Astrocyte (in vitro differentiated cells and primary cell): Measurements from ENCODE around the gene PHYKPL.

Experiments
- EZH2 ChIP-seq: IDR thresholded peaks from 2 replicates; pipeline ENCODE4 v1.6.1; 2012; ENCODE audit warnings: mild to moderate bottlenecking, low read length, inconsistent platforms; ENCODE audit not compliant: insufficient read depth
- TF ChIP-seq, protein P1 (sequence below): IDR thresholded peaks from 2 replicates; pipeline ENCODE4 v1.5.1; 2011; ENCODE audit warnings: low read depth, mild to moderate bottlenecking, inconsistent platforms, low read length, moderate library complexity; ENCODE audit not compliant: insufficient read depth

DNA sequence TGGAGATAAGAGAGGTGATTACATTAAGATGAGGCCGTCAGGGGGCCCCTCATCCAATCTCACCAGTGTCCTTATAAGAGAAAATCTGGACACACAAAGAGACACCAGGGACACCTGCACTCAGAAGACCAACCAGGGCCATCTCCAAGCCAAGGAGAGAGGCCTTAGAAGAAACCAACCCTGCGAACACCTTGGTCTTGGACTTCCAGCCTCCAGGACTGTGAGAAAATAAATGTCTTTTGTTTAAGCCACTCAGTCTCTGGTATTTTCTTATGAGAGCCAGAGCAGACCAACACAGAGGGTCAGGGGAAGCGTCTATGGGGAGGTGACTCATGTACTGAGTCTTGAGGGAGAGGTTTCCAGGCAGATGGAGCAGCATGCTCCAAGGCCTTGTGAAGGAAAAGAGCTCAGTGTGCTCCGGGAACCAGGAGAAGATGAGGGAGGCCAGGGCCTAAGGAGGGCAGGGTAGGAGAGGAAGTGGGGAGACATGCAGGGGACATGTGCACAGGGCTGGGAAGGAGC lies 5.4 kb downstream of the PHYKPL start:
- TF ChIP-seq, protein P1, sequence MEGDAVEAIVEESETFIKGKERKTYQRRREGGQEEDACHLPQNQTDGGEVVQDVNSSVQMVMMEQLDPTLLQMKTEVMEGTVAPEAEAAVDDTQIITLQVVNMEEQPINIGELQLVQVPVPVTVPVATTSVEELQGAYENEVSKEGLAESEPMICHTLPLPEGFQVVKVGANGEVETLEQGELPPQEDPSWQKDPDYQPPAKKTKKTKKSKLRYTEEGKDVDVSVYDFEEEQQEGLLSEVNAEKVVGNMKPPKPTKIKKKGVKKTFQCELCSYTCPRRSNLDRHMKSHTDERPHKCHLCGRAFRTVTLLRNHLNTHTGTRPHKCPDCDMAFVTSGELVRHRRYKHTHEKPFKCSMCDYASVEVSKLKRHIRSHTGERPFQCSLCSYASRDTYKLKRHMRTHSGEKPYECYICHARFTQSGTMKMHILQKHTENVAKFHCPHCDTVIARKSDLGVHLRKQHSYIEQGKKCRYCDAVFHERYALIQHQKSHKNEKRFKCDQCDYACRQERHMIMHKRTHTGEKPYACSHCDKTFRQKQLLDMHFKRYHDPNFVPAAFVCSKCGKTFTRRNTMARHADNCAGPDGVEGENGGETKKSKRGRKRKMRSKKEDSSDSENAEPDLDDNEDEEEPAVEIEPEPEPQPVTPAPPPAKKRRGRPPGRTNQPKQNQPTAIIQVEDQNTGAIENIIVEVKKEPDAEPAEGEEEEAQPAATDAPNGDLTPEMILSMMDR: no peak
- TF ChIP-seq EZH2: no peak
